SK-N-MC (cell line): ENCODE measurements around the gene TBX1.

Source experiments
- DNase-seq: peaks from one replicate; pipeline ENCODE4 v3.0.0-alpha.2; 2011; ENCODE audit warnings: low read depth, low spot score
- H3K27ac ChIP-seq: fragments of 200-600 bp; sonication (generic); 2 replicates; pipeline ENCODE4 v1.5.1; 2016; ENCODE audit warnings: mixed run types
- H3K36me3 ChIP-seq: fragments of 200-600 bp; sonication (generic); 2 replicates; pipeline ENCODE4 v1.6.1; 2017; ENCODE audit warnings: antibody characterized with exemption, low read length, mixed read lengths; ENCODE audit not compliant: insufficient read depth
- H3K4me3 ChIP-seq: fragments of 200-600 bp; sonication (generic); 2 replicates; pipeline ENCODE4 v1.5.1; 2016
- H3K9ac ChIP-seq: fragments of 200-600 bp; sonication (generic); 2 replicates; pipeline ENCODE4 v1.8.0; 2017; ENCODE audit warnings: mixed run types, mixed read lengths; ENCODE audit not compliant: insufficient read length
- H3K9me3 ChIP-seq: fragments of 200-600 bp; sonication (generic); 2 replicates; pipeline ENCODE4 v1.6.1; 2017; ENCODE audit warnings: low read depth, mild to moderate bottlenecking, antibody characterized with exemption, low read length, moderate library complexity, mixed read lengths
- EZH2 ChIP-seq: fragments of 200-600 bp; sonication (generic); IDR thresholded peaks from one replicate; pipeline ENCODE4 v1.6.1; 2017; ENCODE audit warnings: antibody characterized with exemption
- FOXP2 ChIP-seq: optimal IDR thresholded peaks from 2 replicates; pipeline ENCODE3; 2011; ENCODE audit warnings: mild to moderate bottlenecking, moderate library complexity; ENCODE audit not compliant: insufficient read depth; ENCODE audit errors: extremely low read length, control extremely low read depth
- POLR2AphosphoS5 ChIP-seq: IDR thresholded peaks from 2 replicates; pipeline ENCODE4 v1.6.1; 2012; ENCODE audit warnings: mild to moderate bottlenecking, low read depth, low read length, borderline replicate concordance

The TBX1 gene

DNA sequence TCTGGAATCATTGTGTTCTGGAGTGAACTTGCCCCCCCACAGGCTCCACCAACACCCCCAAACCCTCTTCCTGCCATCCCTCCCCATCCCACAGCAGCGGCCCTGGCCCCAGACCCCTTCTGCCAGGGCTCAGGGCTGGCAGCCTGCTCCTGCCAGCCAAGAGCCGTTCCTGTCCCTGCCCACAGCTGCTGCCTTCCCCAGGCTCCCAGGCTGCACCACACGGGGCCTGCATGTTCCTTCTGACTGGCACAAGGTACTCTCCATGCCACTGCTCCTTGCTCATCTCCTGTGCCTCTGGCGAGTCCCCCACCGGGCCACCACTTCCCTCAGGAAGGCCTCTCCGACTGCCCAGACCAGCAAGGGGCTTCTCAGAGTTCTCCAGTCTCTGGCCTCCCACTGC, 32.3 kb upstream of the TBX1 start:
- no peak overlapping the region for H3K4me3 ChIP-seq

DNA sequence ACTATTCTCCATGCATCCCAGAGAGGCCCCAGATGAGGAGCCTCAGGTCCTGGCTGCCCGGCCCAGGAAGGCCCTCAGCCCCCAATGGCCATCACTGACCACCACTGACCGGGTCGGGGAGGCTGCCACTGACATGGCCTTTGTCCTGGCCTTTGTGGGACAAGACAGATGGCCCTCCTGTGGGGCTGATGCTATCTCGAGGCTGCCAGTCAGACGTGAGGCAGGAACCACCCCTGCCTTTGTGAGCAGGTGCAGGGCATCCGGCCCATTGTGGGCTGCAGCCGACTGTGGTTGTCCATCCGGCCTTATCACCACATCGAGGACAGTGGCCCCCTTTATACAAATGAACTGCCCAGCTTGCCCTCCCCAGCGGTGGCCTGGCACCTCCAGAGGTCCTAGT, 31.7 kb upstream of the TBX1 start:
- H3K4me3 ChIP-seq = no peak overlapping the region
- no peaks in the 10 kb centered on the region for H3K36me3 ChIP-seq
- DNase-seq = no peak
- H3K27ac ChIP-seq = no peak overlapping the region
- H3K9ac ChIP-seq = no peak overlapping the region
- H3K9me3 ChIP-seq = no peaks in the 10 kb centered on the region
- TF ChIP-seq FOXP2 (no peak), POLR2AphosphoS5 (no peak), EZH2 (no peak)

More for the DNA sequence above, 32.3 kb upstream of the TBX1 start:
- Histone ChIP-seq H3K36me3 (no peaks in the 10 kb centered on the region; the same call in 1 of the 2 replicates), H3K9me3 (no peaks in the 10 kb centered on the region), H3K9ac (no peak overlapping the region), H3K27ac (no peak overlapping the region)
- no peak for DNase-seq
- TF ChIP-seq EZH2 = no peak
- TF ChIP-seq FOXP2 = no peak
- TF ChIP-seq POLR2AphosphoS5 = no peak

DNA sequence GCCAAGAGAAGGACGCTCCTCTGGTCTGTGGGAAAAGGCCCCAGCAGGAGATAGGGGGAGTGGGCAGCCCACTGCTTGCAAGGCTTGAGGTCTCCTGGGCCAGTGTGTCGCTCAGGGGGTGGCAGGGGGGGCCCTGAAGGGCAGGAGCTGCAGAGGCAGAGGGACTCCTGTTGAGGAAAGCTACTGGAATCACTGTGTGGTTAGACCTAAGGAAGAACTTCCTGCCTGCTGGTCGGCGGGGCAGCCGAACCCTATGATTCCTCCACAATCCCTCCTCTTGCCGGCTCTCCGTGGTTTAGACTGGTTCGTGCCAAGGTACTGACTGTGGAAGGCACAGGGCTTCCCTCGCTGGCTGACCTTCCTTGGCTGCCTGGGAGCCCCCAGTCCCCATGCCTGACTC, 31.1 kb upstream of the TBX1 start:
- Histone ChIP-seq H3K27ac (no peak overlapping the region), H3K9ac (no peak overlapping the region), H3K9me3 (no peaks in the 10 kb centered on the region), H3K4me3 (no peak overlapping the region), H3K36me3 (no peaks in the 10 kb centered on the region)
- DNase-seq = no peak
- no peak for TF ChIP-seq FOXP2
- no peak for TF ChIP-seq EZH2
- no peak for TF ChIP-seq POLR2AphosphoS5

DNA sequence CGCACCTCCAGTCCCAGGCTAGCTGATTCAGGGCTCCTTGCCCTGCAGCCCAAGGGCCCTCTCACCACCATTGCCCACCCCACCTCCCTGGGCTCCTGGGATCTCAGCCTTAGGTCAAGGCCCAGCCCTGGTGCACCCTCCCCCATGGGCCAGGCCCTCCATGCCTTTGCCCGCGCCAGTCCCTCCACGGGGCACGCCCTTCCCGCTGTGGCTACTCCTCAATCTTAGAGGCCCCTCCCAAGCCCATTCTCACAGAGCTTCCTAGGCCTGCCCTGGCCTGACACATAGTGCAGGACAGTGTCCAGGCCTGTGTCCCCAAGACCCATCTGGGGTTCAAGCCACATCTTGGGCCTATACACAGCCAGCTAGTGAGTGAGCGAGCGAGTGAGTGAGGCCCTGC, 30.4 kb upstream of the TBX1 start:
- Histone ChIP-seq H3K4me3 (no peak overlapping the region), H3K9ac (no peak overlapping the region), H3K27ac (no peak overlapping the region), H3K9me3 (no peaks in the 10 kb centered on the region), H3K36me3 (no peaks in the 10 kb centered on the region)
- no peak for DNase-seq
- TF ChIP-seq POLR2AphosphoS5 (no peak), FOXP2 (no peak), EZH2 (no peak)

DNA sequence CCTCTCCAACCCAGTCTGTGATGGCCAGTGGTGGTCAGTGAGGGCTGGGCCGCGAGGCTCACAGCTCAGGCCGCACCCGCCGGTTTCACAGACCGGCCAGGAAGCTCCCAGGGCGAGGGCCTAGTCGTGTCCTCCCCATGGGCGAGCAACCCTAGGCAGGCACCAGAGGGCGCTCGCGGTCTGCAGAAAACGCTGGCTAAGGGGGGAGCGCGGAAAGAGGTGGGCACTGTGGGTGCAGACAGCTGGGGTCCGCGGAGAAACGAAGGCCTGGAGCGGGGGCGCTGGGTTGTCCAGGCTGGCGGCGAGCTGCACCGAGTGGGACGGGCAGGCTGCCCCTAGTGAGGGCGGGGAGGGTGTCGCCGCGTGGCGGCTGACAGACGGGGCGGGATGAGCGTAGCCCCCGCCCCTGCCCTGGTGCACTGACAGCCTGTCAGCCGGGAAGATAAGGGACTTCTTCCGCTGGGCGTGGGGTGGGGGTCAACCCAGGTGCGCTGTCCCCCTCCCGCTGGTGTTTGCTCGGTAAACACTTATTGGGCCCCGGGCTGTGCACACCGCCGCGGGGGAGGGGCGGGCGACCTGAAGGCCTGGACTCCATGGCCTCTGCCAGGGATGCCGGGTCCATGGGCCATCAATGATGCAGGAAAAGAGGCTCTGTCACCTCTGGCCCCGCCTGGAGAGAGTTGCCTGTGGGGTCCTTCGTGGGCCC, 29.8 kb upstream of the TBX1 start:
- Histone ChIP-seq H3K4me3 (peak overlapping the region; percentile 77), H3K9ac (no peak overlapping the region), H3K36me3 (no peaks in the 10 kb centered on the region), H3K9me3 (no peaks in the 10 kb centered on the region), H3K27ac (no peak overlapping the region)
- peak; percentile 16 for DNase-seq
- TF ChIP-seq EZH2 = no peak

DNA sequence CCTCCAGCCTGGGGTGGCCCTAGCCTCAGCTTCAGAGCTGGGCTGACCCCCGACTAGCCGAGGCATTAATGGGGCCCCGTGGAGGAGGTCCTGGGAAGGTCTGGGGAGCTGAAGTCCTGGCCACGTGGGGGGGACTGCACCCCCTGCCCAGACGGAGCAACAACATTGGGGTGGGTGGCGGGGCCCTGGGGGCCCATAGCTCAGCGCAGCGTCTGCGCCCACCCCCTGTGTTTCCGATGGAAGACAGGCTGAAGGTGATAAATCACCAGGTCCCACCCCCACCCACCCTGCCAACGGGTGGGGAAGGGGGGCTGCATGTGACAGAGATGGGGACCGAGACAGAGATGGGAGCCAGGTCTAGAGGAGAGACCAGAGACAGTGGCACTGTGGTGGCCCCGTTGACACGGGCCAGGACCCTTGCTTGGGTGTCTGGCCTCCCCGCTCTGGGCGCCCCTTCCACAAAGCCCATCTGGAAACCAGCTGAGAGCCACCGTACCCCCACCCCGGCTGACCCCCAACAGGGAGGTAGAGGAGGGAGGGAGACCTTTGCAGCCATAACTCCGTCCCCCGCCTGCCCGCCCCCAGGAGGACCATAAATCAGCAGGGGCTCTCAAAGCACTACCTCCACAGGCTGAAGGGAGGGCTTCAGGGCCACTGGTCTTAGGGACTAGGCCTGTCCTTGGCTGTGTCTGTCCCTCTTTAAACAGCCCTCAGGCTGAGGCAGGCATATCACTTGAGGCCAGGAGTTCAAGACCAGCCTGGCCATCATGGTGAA, 29.0 kb upstream of the TBX1 start:
- no peak overlapping the region for H3K4me3 ChIP-seq
- no peak overlapping the region for H3K27ac ChIP-seq
- TF ChIP-seq EZH2 (no peak), FOXP2 (no peak), POLR2AphosphoS5 (no peak)
- no peaks in the 10 kb centered on the region for H3K36me3 ChIP-seq
- DNase-seq = no peak
- no peaks in the 10 kb centered on the region for H3K9me3 ChIP-seq
- no peak overlapping the region for H3K9ac ChIP-seq

DNA sequence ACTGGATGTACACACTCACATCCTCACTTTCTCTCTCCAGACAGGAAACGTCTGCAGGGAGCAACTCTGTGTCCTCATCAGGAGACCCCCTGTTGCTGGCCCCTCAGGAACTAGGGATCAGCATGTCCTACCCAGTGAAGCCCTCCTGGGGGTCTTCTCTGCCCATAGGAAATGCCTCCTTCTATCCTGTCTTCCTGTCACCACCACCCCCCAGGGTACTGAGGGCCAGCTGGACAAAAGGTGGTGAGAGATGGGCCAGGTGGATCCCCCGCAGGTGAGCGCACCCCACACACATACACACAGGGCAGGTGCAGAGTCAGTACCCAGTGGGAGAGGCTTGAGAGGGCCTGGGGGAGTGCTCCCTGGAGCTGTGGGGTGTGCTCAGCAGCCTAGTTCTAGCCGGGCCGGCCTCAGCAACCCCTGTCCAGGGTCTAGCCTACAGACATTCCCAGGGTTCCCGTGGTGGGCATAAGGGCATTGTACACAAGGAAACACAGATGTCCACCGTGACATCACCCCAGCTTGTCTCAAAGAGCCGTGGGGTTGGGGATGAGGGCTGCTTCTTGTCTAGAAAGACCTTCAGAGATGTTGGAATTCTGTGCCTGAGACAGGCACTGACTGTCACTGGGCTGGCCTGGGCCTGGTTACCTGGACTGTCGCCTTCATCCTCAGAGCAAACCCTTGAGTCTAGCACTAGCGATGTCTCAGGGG, 28.0 kb upstream of the TBX1 start:
- no peak overlapping the region for H3K27ac ChIP-seq
- no peak overlapping the region for H3K9ac ChIP-seq
- no peaks in the 10 kb centered on the region for H3K9me3 ChIP-seq
- no peaks in the 10 kb centered on the region for H3K36me3 ChIP-seq
- H3K4me3 ChIP-seq = no peak overlapping the region
- TF ChIP-seq FOXP2 (no peak), POLR2AphosphoS5 (no peak), EZH2 (no peak)
- DNase-seq = no peak

DNA sequence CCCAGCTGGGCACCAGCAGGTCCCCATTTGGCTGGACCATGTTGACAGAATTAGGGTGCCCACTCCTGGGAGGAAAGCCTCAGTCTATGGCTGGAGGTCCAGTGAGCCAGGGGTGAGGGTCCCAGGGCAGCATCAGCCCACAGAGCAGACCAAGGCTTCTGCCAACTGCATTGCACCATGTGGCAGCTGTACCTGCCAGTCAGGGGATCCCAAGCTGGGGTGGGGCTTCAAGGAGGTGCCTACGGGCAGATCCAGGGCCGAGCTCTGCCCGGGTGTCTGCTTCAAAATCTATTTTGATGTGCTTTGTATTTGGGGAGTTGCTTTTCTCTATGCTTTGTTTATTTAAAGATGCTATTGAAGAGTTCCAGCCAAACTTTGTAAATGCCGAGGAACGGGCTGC, 26.8 kb upstream of the TBX1 start:
- Histone ChIP-seq H3K27ac (no peak overlapping the region), H3K4me3 (no peak overlapping the region), H3K9me3 (no peaks in the 10 kb centered on the region), H3K36me3 (no peaks in the 10 kb centered on the region), H3K9ac (no peak overlapping the region)
- no peak for DNase-seq
- no peak for TF ChIP-seq POLR2AphosphoS5
- no peak for TF ChIP-seq EZH2
- TF ChIP-seq FOXP2 = no peak

DNA sequence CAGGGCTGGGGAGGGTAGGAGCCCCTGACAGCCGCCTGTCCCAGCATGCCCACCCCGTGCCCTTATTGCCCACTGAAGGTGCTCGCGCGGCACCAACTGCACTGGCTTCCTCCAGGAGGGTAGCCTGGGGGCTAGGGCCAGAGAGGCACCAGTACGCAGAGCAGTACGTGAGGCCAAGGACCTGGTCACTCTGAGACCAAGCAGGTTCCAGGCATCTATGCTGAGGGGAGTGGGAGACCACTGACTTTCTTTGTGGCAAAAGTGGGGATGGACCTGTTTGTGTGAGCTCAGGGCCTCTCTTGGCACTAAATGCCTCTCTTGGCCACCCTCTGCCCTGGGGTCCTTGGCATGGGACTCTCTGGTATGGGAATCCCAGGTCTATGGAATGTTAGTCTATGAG, 26.4 kb upstream of the TBX1 start:
- Histone ChIP-seq H3K36me3 (no peaks in the 10 kb centered on the region), H3K9ac (no peak overlapping the region), H3K27ac (no peak overlapping the region), H3K9me3 (no peaks in the 10 kb centered on the region), H3K4me3 (no peak overlapping the region)
- no peak for DNase-seq
- no peak for TF ChIP-seq POLR2AphosphoS5
- no peak for TF ChIP-seq EZH2
- no peak for TF ChIP-seq FOXP2
